GM23338 (cell line): Measurements from ENCODE around the gene KIF19.

ENCODE experiments used
- CREB1 ChIP-seq: fragments of 250-450 bp; sonication (Bioruptor Pico); IDR thresholded peaks from 2 replicates; pipeline ENCODE4 v1.5.0; 2020; ENCODE audit warnings: low read depth, mild to moderate bottlenecking, moderate library complexity
- EZH2 ChIP-seq: fragments of 200-600 bp; sonication (generic); IDR thresholded peaks from one replicate; pipeline ENCODE4 v1.8.0; 2017; ENCODE audit warnings: antibody characterized with exemption, mild to moderate bottlenecking, low read depth; ENCODE audit not compliant: unreplicated experiment
- EZH2phosphoT487 ChIP-seq: fragments of 200-600 bp; sonication (generic); IDR thresholded peaks from one replicate; pipeline ENCODE4 v1.8.1; 2018; ENCODE audit warnings: antibody characterized with exemption; ENCODE audit not compliant: unreplicated experiment
- NANOG ChIP-seq: IDR thresholded peaks from 2 replicates; pipeline ENCODE4 v1.6.1; 2016; ENCODE audit warnings: antibody characterized with exemption, borderline replicate concordance
- POLR2AphosphoS5 ChIP-seq: IDR thresholded peaks from 2 replicates; pipeline ENCODE4 v1.6.1; 2016; ENCODE audit warnings: antibody characterized with exemption, low read depth
- ZNF331 ChIP-seq: fragments of 250-450 bp; sonication (Bioruptor Pico); IDR thresholded peaks from 2 replicates; pipeline ENCODE4 v1.5.0; 2020; ENCODE audit warnings: low read depth, mild to moderate bottlenecking, moderate library complexity
- TF ChIP-seq, protein P1 (sequence below), 2 experiments: fragments of 200-600 bp in 1 of 2; sonication (generic) in 1 of 2; conservative IDR thresholded peaks; 2 replicates each; pipeline versions ENCODE4 v1.5.1 to v1.6.1; 2016 to 2017; ENCODE audit warnings: antibody characterized with exemption in 2 of 2, low read depth in 2 of 2, mild to moderate bottlenecking in 2 of 2, moderate library complexity in 1 of 2
- TF ChIP-seq, protein P2 (sequence below): IDR thresholded peaks from one replicate; pipeline ENCODE4 v1.6.1; 2018; ENCODE audit warnings: antibody characterized with exemption; ENCODE audit not compliant: unreplicated experiment

DNA sequence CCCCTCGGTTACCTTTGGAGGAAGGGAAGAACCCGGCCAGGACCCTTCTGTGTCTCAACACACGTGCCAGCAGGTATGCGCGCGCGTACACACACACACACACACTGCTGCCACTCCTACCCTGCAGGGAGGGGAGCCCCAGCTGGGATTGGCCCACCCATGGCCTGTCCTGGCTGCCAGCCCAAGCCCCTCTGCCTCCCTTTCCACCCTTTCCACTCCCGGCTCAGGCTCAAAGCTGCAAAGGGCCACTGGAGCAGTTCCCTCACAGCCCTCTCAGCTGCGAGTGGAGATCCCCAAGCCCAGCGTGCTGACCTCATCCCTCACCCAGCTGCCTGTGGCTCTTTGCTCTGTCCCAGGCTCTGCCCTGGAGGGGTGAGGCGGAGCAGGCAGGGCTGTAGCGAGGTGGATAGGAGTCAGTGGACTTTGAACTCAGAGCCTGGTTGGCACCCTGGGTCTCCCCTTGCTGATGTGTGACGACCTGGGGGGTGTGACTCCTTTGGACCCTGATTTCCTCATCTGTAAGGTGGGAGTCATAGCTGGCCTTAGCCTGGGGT lies 14.5 kb downstream of the KIF19 start:
- TF ChIP-seq, protein P1, sequence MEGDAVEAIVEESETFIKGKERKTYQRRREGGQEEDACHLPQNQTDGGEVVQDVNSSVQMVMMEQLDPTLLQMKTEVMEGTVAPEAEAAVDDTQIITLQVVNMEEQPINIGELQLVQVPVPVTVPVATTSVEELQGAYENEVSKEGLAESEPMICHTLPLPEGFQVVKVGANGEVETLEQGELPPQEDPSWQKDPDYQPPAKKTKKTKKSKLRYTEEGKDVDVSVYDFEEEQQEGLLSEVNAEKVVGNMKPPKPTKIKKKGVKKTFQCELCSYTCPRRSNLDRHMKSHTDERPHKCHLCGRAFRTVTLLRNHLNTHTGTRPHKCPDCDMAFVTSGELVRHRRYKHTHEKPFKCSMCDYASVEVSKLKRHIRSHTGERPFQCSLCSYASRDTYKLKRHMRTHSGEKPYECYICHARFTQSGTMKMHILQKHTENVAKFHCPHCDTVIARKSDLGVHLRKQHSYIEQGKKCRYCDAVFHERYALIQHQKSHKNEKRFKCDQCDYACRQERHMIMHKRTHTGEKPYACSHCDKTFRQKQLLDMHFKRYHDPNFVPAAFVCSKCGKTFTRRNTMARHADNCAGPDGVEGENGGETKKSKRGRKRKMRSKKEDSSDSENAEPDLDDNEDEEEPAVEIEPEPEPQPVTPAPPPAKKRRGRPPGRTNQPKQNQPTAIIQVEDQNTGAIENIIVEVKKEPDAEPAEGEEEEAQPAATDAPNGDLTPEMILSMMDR (conservative IDR thresholded peaks at IDR 0.05; ENCODE audit: low read depth in 2 of 2): no peak
- TF ChIP-seq EZH2phosphoT487 (no peak), EZH2 (no peak), POLR2AphosphoS5 (no peak), CREB1 (no peak), NANOG (no peak), ZNF331 (CRISPR knock-in tag) (no peak)
- TF ChIP-seq, protein P2, sequence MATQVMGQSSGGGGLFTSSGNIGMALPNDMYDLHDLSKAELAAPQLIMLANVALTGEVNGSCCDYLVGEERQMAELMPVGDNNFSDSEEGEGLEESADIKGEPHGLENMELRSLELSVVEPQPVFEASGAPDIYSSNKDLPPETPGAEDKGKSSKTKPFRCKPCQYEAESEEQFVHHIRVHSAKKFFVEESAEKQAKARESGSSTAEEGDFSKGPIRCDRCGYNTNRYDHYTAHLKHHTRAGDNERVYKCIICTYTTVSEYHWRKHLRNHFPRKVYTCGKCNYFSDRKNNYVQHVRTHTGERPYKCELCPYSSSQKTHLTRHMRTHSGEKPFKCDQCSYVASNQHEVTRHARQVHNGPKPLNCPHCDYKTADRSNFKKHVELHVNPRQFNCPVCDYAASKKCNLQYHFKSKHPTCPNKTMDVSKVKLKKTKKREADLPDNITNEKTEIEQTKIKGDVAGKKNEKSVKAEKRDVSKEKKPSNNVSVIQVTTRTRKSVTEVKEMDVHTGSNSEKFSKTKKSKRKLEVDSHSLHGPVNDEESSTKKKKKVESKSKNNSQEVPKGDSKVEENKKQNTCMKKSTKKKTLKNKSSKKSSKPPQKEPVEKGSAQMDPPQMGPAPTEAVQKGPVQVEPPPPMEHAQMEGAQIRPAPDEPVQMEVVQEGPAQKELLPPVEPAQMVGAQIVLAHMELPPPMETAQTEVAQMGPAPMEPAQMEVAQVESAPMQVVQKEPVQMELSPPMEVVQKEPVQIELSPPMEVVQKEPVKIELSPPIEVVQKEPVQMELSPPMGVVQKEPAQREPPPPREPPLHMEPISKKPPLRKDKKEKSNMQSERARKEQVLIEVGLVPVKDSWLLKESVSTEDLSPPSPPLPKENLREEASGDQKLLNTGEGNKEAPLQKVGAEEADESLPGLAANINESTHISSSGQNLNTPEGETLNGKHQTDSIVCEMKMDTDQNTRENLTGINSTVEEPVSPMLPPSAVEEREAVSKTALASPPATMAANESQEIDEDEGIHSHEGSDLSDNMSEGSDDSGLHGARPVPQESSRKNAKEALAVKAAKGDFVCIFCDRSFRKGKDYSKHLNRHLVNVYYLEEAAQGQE: no peak
